HG02981 (cell line): ENCODE measurements around the gene ACSS3.
"Not testable (repeated sequence)": the region's sequence is repeated elsewhere in the genome, so short reads cannot be mapped to it uniquely, and the experiment has no call there.

Experiments
- ATAC-seq: cut with Tn5 transposase; IDR thresholded peaks from one replicate; pipeline ENCODE4 v1.9.1; 2021; ENCODE audit warnings: mild to moderate bottlenecking, moderate library complexity; ENCODE audit not compliant: unreplicated experiment

ACSS3 gene

DNA sequence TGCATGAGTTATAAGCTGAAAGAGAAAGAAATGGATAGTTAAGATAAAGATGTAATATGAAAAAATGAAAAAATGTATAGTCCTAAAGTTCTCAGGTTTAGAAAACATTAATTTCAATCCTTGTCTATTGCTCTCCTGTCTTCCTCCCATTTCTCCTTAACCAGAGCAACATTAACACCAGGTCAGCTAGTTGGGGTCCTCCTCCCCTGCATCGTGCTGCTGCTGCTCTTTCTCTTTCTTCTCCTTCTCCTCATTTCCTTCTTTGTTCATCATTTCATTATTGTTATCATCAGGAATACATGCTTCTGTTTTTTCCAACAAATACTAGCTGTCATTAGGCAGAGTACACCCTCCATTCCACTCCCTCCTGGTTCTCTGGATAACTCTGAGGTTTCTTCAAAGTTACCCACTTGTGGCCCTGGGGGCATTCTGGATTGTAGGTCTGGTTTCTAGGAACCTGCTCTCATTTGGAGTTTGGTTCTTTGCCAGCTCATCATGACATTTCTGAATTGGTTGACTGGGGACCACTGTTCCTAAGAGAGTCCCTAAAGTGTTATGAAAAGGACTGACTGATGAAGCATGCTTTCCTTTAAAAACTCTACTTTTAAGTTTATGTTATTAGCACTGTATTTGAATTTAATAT lies 17.0 kb downstream of the ACSS3 start:
- no peak for ATAC-seq

DNA sequence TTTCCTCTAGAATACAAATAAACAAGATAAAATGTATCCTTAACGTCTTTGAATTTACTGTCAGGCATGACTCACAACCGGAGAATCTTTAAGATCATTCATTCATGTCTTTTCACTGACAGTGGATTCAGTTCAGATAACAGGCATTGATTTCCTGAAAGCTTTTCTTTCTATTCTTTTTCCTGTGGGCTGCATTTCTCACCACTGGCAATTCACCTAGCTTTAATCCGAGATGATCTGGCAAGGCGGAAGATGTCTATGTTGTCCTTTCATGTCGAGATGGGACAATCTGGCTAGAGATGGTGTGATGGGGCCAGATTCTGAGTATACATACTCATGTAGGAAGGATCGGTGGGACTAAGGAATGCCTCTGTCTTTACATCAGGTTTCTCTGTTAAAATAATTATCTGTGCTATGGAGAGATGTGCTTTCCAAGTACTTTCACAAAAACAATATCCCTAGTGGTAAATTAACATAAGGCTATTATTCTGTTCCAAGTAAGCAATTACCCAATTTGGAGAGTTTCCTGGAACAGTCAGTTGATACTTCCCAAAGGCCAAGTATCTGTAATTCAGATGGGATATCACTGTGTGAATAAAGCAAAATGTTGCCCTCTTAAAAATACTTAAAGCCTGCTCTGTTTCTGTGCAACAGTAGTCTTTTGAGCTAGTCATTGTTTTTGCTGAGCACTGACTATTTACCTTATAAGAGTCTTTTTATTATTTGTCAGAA lies 17.8 kb downstream of the ACSS3 start:
- no peak for ATAC-seq

DNA sequence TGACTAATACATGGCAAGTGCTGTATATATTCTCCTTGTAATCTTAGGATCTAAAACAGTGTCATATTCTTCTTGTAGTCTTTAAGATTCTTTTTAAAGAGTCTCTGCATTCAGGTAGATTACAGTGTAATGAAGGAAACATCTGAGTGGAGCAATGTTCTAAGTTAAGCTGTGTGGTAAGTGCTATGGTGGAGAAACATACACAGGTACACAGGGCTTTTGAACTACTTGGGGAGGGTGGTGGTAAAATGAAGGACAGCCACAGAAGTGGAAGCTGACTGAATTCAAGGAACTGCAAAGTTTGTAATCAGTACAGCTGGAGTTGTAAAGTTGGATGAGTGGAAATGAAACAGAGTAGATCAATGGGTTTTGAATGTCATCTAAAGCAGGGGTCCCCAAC lies 27.8 kb downstream of the ACSS3 start:
- ATAC-seq, result no peak

DNA sequence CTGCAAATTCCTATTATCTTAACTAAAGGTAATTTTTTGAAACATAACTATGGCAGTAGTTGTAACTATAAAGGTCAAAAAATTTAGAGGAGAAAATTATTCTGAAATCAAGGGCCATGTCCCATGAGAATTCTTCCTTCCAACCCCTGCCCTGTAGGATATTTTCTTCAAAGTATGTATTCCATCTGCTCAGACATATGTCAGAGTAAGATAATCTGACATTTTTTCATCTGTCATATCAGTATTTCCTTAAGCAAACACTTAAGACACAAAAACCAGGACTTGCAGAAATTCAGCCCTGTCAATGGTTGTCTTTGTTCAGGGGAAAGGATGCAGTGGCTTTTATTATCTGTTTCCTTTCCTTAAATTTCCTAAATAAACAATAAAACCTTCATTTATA lies 36.3 kb downstream of the ACSS3 start:
- ATAC-seq, result no peak

DNA sequence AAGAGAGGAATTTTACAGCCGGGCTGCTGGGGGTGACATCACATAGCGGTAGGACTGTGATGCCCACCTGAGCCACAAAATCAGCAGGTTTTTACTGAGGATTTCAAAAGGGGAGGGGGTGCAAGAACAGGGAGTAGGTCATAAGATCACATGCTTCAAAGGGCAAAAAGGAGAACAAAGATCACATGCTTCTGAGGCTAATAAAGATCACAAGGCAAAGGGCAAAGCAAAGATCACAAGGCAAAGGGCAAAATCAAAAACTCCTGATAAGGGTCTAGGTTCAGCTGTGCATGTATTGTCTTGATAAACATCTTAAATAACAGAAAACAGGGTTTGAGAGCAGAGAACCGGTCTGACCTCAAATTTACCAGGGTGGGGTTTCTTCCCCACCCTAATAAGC lies 41.2 kb downstream of the ACSS3 start:
- not testable (repeated sequence) for ATAC-seq

DNA sequence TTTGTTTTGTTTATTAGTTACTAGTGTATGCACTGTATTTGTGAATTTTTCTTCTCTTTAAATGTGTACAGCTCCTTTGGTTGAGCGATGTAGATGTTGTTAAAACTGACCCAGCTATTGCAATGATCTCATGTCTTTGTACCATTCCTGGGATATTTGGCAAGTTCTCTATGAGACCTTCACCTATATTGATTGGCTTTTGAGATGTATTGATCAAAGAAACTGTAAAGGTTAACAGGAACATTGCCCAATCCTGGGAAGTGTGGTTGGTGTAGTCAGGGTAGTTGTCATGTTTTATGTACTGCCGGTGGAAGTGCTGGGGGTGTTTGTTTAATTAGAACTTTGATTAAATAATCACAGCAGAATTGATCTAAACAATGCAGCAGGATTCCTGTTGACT lies 43.1 kb downstream of the ACSS3 start:
- no peak for ATAC-seq

DNA sequence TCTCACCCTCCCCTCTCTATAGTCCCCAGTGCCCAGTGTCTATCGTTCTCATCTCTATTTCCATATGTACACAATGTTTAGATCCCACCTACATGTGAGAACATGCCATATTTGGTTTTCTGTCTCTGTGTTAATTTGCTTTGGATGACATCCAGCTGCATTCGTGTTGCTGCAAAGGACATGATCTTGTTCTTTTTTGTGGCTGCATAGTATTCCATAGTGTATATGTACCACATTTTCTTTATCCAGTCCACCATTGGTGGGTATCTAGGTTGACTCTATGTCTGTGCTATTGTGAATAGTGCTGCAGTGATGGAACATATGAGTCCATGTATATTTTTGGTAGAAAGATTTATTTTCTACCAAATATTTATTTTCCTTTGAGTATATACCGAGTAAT lies 45.7 kb downstream of the ACSS3 start:
- ATAC-seq, result no peak

DNA sequence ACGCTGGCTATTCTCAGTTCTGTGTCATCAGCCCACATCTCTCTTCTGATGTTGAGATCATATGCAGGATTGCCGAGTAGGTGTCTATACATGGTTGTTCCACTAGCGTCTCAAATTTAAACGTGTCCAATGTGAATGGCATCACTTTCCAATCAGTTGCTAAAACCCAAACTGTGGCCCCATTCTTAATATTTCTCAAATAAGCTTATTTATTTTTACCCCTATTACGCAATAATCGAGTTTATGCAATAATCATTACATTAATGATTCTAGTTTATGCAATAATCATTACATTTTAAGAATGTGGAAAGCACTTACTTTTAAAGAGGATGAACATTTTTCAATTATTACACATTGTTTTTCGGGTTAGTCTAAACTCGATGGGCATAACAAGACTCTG lies 47.8 kb downstream of the ACSS3 start:
- ATAC-seq, result no peak

DNA sequence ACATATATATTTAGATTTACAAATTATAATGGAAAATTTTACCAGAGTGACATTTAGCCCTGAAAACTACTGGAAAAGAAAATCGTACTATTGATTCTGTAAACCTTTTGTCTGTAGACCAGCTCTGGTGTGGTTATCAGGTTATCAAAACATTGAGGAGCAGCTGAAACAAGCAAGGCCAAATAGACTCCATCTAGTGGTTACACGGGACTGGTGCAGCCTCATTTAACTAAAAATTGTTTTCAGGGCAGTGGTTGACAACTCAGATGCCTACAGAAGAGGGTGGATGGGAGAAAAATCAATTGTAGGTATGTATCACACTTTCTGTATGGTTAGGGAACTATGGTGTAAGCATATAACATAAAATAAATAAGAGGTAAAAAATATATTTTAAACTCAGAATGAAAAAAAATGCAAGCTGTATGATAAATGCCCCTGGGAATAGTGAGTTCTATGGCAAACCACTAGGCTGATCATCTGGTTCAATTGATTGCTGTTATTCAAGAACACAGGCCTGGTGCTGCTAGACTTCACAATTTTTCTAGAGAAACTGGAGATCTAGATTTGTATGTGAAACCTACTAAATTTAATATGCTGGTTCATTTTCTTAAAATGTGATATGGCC lies 51.2 kb downstream of the ACSS3 start:
- peak; percentile 99 for ATAC-seq

DNA sequence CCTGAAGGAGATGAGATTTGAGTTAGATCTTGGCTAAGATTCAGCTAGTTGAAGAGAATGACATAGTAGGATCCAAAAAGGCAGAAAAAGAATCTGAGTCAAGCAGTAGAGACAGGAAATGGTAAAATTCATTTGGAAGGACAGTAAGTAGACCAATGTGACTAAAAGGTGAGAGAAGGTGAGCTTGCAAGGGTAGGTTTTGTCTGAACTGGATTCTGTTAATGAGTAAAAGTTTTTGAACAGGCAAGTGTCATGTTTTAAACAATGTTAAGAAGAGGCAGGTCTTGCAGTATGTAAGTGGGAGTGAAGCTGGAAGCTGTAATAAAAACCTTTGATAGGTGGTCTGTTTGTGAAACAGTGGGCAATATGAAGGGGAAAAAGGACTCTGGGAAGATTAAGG lies 58.6 kb downstream of the ACSS3 start:
- no peak for ATAC-seq

DNA sequence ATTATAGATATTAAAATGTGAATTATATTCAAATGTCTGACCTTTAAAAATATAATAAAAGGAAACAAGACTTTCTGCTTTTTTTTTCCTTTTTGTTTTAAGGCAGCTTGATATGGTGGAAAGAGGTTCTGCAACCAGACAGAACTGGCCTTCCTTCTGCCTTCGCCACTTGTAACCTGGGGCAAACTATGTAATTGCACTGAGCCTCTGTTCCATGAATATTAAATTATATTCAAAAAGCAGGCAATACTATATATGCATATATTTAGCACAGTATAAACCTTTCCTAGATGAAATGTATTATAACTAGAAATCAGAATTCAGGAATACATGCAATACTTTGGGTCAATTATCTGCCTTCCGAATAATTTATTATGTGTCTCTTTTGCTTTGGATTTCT lies 59.9 kb downstream of the ACSS3 start:
- no peak for ATAC-seq

DNA sequence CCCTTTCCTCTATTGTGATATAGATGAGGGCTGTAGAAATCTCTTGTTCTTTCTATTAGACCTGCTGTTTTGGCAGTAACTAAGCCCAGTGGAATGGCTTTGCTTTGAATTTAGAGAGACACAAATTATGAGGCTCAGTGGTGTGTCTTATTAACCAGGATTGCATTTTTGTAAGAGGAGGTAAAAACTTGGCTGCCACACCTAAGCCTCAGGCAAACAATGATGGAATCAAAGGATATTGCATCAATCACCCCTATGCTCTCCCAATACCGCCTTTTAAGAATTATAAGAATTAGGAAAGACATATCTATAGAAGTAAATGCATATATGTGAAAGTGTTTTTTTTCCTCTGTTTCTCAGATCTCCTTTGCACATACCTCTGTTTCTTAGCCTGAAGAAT lies 63.3 kb downstream of the ACSS3 start:
- ATAC-seq, result no peak

DNA sequence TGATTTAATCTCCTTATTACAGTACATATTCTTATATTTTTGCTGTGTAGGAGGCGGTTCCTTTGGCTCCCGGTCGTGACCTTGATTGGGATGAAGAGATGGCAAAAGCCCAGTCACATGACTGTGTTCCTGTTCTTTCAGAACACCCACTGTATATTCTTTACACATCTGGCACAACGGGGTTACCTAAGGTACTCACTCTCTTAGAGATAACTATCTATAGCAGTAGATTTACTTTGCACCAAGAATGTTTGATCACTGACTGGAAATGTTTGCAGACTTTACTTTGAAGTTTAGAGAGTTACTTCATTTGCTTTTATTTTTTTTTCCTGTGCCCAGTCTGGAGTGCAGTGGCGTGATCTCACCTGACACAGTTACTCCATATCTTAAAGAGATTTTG lies 65.2 kb downstream of the ACSS3 start:
- no peak for ATAC-seq

DNA sequence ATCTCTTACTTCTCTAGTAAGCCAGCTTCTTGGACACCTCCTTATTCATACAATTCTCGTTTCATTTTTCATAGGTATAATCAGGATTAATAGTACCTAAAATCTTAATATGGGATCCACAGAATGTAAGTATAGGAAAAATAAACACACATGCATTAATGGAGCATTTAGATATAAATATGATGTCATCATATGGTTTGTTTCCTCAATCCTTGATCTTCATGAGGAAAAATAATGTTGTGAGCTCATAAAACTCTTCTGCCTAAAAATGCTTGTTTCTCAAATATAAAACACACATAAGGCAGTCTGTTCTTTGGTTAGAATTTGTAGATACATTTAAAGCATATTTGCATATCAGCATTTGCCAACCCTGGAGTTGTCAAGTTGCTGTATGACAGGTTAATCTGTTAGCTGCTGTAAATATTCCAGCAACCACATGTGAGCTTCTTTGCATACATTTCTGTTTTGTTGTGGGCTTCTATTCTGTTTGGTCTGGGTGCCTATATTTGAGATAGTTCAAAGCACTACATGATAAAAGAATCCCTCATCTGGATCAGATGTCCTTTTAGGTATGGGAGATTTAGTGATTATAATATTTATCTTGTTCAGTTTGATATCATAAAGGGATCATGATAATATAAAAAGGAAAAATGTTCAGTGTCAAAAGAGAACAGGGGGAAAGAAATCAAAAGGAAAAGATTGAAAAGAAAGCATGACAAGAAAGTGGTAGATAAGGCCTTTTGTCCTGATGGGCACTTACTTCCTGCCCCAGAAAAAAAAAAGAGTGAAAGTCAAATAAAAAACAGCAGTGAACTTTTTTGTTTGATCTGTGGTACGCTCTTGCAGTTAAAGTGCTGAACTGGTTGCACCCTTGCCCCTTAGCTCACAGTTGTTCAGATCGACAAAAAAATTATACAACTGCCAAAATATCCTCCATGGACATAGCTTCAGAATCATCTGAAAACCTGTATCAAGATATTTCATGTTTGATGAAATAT lies 68.6 kb downstream of the ACSS3 start:
- ATAC-seq, result no peak

DNA sequence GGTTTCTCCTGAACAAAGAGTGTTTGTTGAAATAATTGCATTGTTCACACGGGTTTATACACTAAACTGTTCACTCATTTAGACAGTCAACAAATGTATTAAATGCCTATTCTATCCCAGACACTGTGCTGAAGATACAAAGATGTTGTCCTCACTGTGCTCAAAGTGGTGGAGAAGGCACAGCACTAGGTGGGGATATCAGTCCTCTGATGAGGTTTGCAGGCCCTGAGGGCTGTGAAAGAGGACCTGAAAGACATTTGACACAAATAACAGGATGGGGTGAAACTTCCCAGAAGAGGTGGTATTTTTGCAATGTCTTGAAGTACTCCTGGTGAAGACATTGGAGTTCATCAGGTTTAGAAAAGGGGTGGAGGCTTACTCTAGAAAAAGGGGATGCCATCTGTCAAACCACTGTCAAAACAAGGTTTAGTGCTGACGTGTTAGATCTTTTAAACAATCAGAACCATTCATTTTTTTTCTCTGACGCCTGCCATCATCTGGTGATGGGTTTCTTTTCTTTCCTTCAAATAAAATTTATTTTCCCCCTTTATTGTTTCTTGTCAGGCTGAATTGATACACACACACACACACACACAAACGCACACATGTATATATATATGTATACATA lies 69.5 kb downstream of the ACSS3 start:
- ATAC-seq, result no peak

DNA sequence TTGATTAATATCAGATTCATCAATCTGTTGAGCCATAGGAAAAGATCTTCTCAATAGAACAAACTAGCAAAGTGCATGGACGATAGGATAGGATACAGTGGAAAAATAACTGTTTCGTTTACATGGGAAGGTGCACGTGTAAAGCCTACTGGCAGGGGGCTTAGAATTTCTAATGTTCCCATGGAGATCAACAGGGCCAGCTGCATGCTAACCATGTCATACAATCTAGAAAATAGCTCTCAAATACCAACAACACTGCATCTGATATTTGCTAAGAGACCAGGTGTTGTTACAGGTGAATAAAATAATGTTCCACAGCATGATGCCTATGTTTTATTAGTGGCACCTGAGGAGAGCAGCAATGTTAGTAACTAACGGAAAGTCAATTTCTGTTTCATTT lies 72.5 kb downstream of the ACSS3 start:
- no peak for ATAC-seq

DNA sequence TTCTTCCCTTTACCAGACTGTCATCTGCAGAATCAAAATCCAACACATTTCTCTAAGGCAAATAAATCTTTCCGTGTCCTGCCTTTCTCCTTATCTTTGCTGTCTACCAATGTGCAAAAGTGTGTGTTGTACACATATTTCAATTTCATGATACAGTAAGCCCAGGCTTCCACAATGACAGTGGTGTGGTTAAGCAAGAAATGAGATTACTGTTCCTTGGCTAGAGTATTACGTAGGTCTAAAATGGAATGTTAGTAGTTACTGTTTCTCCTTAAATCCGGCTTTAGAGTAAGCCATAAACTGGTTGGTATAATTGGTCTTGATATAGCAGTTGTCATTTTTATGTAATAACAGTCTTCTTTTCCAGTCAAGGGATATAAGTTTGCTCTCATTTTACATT lies 82.0 kb downstream of the ACSS3 start:
- no peak for ATAC-seq

DNA sequence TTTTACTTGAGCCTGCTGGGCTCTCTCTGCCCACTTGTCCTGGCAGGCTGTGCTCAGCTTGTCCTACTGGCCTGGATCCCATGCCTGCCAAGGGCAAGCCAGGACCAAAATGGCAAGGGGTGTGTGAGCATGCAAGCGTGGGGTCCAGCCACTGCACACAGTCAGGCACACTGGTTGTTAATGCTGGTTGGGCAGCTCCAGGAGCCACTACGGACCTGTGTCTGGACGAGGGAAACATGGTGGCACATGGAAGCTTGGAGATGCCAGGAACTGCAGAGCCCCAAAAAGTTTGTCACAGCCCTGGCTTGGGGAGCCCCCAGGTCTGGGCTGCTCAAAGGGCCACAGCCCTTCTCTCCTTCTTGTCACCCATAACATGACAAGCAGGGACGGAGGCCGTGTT lies 83.8 kb downstream of the ACSS3 start:
- no peak for ATAC-seq

DNA sequence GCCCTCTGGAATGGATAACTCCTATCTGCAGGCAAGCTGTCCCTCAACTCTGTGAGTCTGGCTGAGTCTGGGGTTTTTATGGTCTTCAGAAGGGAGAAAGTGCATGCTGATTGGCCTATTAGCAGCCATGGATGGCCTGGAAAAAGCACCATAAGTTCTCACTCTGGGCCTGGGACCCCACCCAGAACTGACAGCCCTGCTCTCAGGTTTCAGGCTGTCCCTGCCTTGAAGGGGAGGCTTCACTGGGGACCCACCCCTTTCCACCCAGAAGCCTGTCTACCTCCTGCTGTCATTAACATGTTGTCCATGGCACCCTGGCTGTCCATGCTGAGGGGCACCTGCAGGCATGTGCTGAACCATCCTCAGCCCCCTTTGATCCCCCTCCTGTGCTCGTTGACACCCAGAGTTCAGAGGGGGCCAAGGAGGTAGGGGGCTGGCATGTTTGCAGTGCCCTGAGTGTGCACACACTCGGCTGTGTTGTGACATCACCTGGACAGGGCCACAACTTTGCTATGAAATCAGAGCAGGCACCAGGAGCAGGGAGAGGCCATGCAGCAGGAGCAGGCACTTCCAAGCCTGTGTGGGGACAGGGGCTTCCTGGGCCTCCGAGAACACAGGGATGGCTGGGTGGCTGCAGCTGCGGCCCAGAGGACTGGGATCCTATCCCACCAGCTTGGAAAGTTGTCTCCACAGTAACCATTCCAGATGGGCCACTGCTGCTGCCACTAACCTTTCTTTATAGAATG lies 84.7 kb downstream of the ACSS3 start:
- no peak for ATAC-seq

DNA sequence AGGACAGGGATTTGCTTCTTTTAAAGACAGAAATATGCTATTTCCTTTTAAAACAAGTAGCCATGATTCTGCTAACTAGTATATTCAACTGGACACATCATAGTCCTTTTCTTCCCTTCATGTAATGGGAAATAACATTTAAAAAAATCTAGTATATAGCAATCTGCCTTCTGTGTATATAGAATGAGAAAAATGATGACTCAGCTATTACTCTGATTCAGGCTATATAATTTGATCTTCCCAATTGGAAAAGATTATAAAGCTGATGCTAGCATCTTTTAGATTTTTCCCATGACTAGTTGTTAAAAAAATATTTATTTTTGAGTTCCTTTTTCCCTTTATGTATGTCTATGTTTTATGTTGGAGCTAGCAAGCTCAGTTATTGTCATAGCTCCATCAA lies 86.9 kb downstream of the ACSS3 start:
- ATAC-seq, result no peak
